A549 (cell line): Measurements from ENCODE around the gene STARD3NL. TPM values are rescaled to one million over a fixed set of nuclear protein-coding genes. Genes with fewer than 3 reads are reported as not detected.

Experiments
- ATAC-seq, 2 experiments: fragments of 200-7000 bp in 1 of 2; fragments of >200 bp in 1 of 2; cut with Nextera tagmentation in 1 of 2; cut with Tn5 transposase in 1 of 2; 3 replicates each; pipeline versions ENCODE4 v1.8.0 to v1.9.1; 2018 to 2020; ENCODE audit warnings: mild to moderate bottlenecking in 1 of 2, moderate library complexity in 1 of 2
- CTCF ChIA-PET: fragments of 300-600 bp; sonication (Branson Sonifier 250); formaldehyde crosslinking; extraction: SDS; loops from one replicate; lab custom pipeline; 2021; ENCODE audit warnings: antibody characterized with exemption, inconsistent platforms; lab: Yijun Ruan, JAX
- POLR2A ChIA-PET: fragments of 350-600 bp; formaldehyde crosslinking; extraction: SDS; loops from one replicate; lab custom pipeline; 2021; ENCODE audit warnings: antibody characterized with exemption, inconsistent platforms; lab: Yijun Ruan, JAX
- DNase-seq, 2 experiments: peaks; one replicate each; pipeline versions ENCODE4 v3.0.0 to v3.0.0-alpha.2; 2011 to 2016; ENCODE audit warnings: low read depth in 1 of 2, low spot score in 1 of 2
- FAIRE-seq: peaks from 2 replicates; lab custom pipeline; 2011; peaks lifted over from hg19 to GRCh38; lab: Jason Lieb, UNC
- H3K27ac ChIP-seq, 2 experiments: fragments of >200 bp; sonication (Bioruptor Twin); formaldehyde crosslinking; 3 replicates each; pipeline ENCODE4 v1.5.1; 2016 to 2017
- H3K4me1 ChIP-seq: fragments of >200 bp; sonication (Bioruptor Twin); formaldehyde crosslinking; 3 replicates; pipeline ENCODE4 v1.6.1; 2016
- H3K4me2 ChIP-seq: fragments of >200 bp; sonication (Bioruptor Twin); formaldehyde crosslinking; 3 replicates; pipeline ENCODE4 v1.6.1; 2016
- H3K4me3 ChIP-seq: fragments of >200 bp; sonication (Bioruptor Twin); formaldehyde crosslinking; 3 replicates; pipeline ENCODE4 v1.5.1; 2016
- H3K9me3 ChIP-seq: fragments of >200 bp; sonication (Bioruptor Twin); formaldehyde crosslinking; 3 replicates; pipeline ENCODE4 v1.6.1; 2016
- CBX2 ChIP-seq: fragments of 200-600 bp; sonication (generic); IDR thresholded peaks from 2 replicates; pipeline ENCODE4 v1.6.1; 2016; ENCODE audit warnings: low read depth, mild to moderate bottlenecking, borderline replicate concordance
- CHD4 ChIP-seq: fragments of 200-600 bp; sonication (generic); IDR thresholded peaks from 2 replicates; pipeline ENCODE4 v1.6.1; 2016; ENCODE audit warnings: antibody characterized with exemption, mild to moderate bottlenecking, borderline replicate concordance
- EHMT2 ChIP-seq: fragments of 200-600 bp; sonication (generic); IDR thresholded peaks from 2 replicates; pipeline ENCODE4 v1.6.1; 2016; ENCODE audit warnings: antibody characterized with exemption, low read depth, mild to moderate bottlenecking, moderate library complexity
- FOSL2 ChIP-seq, 2 experiments: fragments of 450-650 bp in 1 of 2; fragments of >200 bp in 1 of 2; sonication (Bioruptor Twin) in 1 of 2; formaldehyde crosslinking; IDR thresholded peaks; 2 replicates each; pipeline versions ENCODE4 v1.5.0 to v1.6.1; 2016 to 2020; ENCODE audit warnings: mild to moderate bottlenecking in 1 of 2, moderate library complexity in 1 of 2
- JUN ChIP-seq, 2 experiments: fragments of >200 bp; sonication (Bioruptor Twin); formaldehyde crosslinking; IDR thresholded peaks; 2 replicates in 1 of 2; 3 replicates in 1 of 2; pipeline ENCODE4 v1.6.1; 2016 to 2017
- JUNB ChIP-seq: fragments of >200 bp; sonication (Bioruptor Twin); formaldehyde crosslinking; IDR thresholded peaks from 2 replicates; pipeline ENCODE4 v1.6.1; 2016
- KDM5A ChIP-seq: fragments of 200-600 bp; sonication (generic); IDR thresholded peaks from 2 replicates; pipeline ENCODE4 v1.6.1; 2016; ENCODE audit warnings: antibody characterized with exemption, mild to moderate bottlenecking
- MAFK ChIP-seq: fragments of 450-650 bp; IDR thresholded peaks from 2 replicates; pipeline ENCODE4 v1.6.1; 2014; ENCODE audit not compliant: partially characterized antibody
- MAX ChIP-seq: IDR thresholded peaks from 2 replicates; pipeline ENCODE4 v1.6.1; 2012
- NFE2L2 ChIP-seq: fragments of 150-350 bp; conservative IDR thresholded peaks from 2 replicates; pipeline ENCODE4 v1.6.1; 2014; ENCODE audit warnings: low read length
- NPAS2 ChIP-seq: fragments of 250-450 bp; sonication (Bioruptor Pico); IDR thresholded peaks from 2 replicates; pipeline ENCODE4 v1.8.0; 2022; ENCODE audit warnings: mild to moderate bottlenecking, moderate library complexity, borderline replicate concordance
- POLR2A ChIP-seq: IDR thresholded peaks from 2 replicates; pipeline ENCODE4 v1.6.1; 2012; ENCODE audit warnings: mild to moderate bottlenecking, low read length
- RAD21 ChIP-seq, 2 experiments: fragments of >200 bp in 1 of 2; sonication (Bioruptor Twin) in 1 of 2; formaldehyde crosslinking in 1 of 2; IDR thresholded peaks in 1 of 2; conservative IDR thresholded peaks in 1 of 2; 2 replicates in 1 of 2; 3 replicates in 1 of 2; pipeline ENCODE4 v1.6.1; 2012 to 2018; ENCODE audit warnings: inconsistent platforms in 1 of 2
- RARB ChIP-seq: fragments of 250-450 bp; sonication (Bioruptor Pico); IDR thresholded peaks from 2 replicates; pipeline ENCODE4 v1.8.0; 2021; ENCODE audit warnings: mild to moderate bottlenecking, moderate library complexity
- RCOR1 ChIP-seq: fragments of 150-350 bp; IDR thresholded peaks from 2 replicates; pipeline ENCODE4 v1.6.1; 2014; ENCODE audit warnings: antibody characterized with exemption, low read length, low read depth
- SMC3 ChIP-seq: fragments of >200 bp; sonication (Bioruptor Twin); formaldehyde crosslinking; IDR thresholded peaks from 3 replicates; pipeline ENCODE4 v1.6.1; 2018; ENCODE audit warnings: inconsistent platforms
- SREBF2 ChIP-seq: fragments of 450-650 bp; IDR thresholded peaks from 2 replicates; pipeline ENCODE4 v1.6.1; 2014; ENCODE audit warnings: mild to moderate bottlenecking, moderate library complexity
- ZFP36 ChIP-seq: fragments of 450-650 bp; IDR thresholded peaks from 2 replicates; pipeline ENCODE4 v1.6.1; 2014; ENCODE audit warnings: borderline replicate concordance; ENCODE audit not compliant: partially characterized antibody
- WGBS: methylation state at CpG from one replicate; pipeline ENCODE4 v1.1.6; 2017; ENCODE audit errors: missing lambda C conversion rate; 5-methylcytosine and 5-hydroxymethylcytosine counted together
- polyA plus RNA-seq, 4 experiments: library from polyadenylated mRNA; depleted of rRNA in 3 of 4; stranded (reverse); fragments of >200 nt; fragmentation: RNase III in 1 of 4; extraction: RNeasy Plus Mini Kit Qiagen cat#74134 plus additional on column Dnase treatment in 1 of 4; gene quantifications; 2 replicates in 3 of 4; 3 replicates in 1 of 4; pipeline ENCODE4 v1.2.3, GENCODE V29; 2011 to 2017
- TF ChIP-seq, protein P1 (sequence below): fragments of >200 bp; sonication (Bioruptor Twin); formaldehyde crosslinking; IDR thresholded peaks from 3 replicates; pipeline ENCODE4 v1.6.1; 2016
- TF ChIP-seq, protein P2 (sequence below): IDR thresholded peaks from 2 replicates; pipeline ENCODE4 v1.6.1; 2012; ENCODE audit warnings: low read depth, borderline replicate concordance
- TF ChIP-seq, protein P3 (sequence below): fragments of >200 bp; sonication (Bioruptor Twin); formaldehyde crosslinking; IDR thresholded peaks from 3 replicates; pipeline ENCODE4 v1.5.1; 2016
- TF ChIP-seq, protein P4 (sequence below): fragments of 250-450 bp; sonication (Bioruptor Pico); IDR thresholded peaks from 2 replicates; pipeline ENCODE4 v1.5.0; 2020; ENCODE audit warnings: low read depth, mild to moderate bottlenecking, moderate library complexity
- TF ChIP-seq, protein P5 (sequence below): fragments of 250-450 bp; sonication (Bioruptor Pico); IDR thresholded peaks from 2 replicates; pipeline ENCODE4 v1.5.0; 2021; ENCODE audit warnings: mild to moderate bottlenecking, moderate library complexity, borderline replicate concordance

The STARD3NL gene
- polyA plus RNA-seq, 2 of the 4 experiments (the other 2 are of a cell fraction) = 57.9 to 104 TPM

GRCh38 chr7:38192327-38192726 lies 14.3 kb downstream of the STARD3NL start:
- DNase-seq (no peak), FAIRE-seq (no peak), ATAC-seq (no peak)
- H3K4me3 ChIP-seq = no peak overlapping the region
- H3K9me3 ChIP-seq = peaks cover 12% of the 10 kb centered on the region; the same call in 2 of the 3 replicates
- WGBS = 89% methylated on average over 2 of the region's 2 CpGs
- H3K4me2 ChIP-seq = no peak overlapping the region
- no peak overlapping the region for H3K27ac ChIP-seq
- TF ChIP-seq POLR2A (no peak), FOSL2 (IDR thresholded peaks at IDR 0.05) (no peak), FOSL2 (CRISPR knock-in tag; IDR thresholded peaks at IDR 0.05) (no peak), SREBF2 (no peak), MAX (no peak), EHMT2 (no peak), RCOR1 (no peak), KDM5A (no peak), NFE2L2 (no peak), CBX2 (no peak), JUN (IDR thresholded peaks at IDR 0.05) (no peak), CHD4 (no peak), NPAS2 (CRISPR knock-in tag) (no peak)
- TF ChIP-seq, protein P1, sequence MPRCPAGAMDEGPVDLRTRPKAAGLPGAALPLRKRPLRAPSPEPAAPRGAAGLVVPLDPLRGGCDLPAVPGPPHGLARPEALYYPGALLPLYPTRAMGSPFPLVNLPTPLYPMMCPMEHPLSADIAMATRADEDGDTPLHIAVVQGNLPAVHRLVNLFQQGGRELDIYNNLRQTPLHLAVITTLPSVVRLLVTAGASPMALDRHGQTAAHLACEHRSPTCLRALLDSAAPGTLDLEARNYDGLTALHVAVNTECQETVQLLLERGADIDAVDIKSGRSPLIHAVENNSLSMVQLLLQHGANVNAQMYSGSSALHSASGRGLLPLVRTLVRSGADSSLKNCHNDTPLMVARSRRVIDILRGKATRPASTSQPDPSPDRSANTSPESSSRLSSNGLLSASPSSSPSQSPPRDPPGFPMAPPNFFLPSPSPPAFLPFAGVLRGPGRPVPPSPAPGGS = no peak
- TF ChIP-seq, protein P2, sequence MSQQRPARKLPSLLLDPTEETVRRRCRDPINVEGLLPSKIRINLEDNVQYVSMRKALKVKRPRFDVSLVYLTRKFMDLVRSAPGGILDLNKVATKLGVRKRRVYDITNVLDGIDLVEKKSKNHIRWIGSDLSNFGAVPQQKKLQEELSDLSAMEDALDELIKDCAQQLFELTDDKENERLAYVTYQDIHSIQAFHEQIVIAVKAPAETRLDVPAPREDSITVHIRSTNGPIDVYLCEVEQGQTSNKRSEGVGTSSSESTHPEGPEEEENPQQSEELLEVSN = no peak
- TF ChIP-seq, protein P3, sequence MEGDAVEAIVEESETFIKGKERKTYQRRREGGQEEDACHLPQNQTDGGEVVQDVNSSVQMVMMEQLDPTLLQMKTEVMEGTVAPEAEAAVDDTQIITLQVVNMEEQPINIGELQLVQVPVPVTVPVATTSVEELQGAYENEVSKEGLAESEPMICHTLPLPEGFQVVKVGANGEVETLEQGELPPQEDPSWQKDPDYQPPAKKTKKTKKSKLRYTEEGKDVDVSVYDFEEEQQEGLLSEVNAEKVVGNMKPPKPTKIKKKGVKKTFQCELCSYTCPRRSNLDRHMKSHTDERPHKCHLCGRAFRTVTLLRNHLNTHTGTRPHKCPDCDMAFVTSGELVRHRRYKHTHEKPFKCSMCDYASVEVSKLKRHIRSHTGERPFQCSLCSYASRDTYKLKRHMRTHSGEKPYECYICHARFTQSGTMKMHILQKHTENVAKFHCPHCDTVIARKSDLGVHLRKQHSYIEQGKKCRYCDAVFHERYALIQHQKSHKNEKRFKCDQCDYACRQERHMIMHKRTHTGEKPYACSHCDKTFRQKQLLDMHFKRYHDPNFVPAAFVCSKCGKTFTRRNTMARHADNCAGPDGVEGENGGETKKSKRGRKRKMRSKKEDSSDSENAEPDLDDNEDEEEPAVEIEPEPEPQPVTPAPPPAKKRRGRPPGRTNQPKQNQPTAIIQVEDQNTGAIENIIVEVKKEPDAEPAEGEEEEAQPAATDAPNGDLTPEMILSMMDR = no peak
- TF ChIP-seq, protein P4, sequence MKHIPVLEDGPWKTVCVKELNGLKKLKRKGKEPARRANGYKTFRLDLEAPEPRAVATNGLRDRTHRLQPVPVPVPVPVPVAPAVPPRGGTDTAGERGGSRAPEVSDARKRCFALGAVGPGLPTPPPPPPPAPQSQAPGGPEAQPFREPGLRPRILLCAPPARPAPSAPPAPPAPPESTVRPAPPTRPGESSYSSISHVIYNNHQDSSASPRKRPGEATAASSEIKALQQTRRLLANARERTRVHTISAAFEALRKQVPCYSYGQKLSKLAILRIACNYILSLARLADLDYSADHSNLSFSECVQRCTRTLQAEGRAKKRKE (CRISPR knock-in tag) = no peak
- ChIA-PET CTCF (no interaction called here), POLR2A (no interaction called here)
- H3K4me1 ChIP-seq = peaks cover 38% of the 10 kb centered on the region

DNA sequence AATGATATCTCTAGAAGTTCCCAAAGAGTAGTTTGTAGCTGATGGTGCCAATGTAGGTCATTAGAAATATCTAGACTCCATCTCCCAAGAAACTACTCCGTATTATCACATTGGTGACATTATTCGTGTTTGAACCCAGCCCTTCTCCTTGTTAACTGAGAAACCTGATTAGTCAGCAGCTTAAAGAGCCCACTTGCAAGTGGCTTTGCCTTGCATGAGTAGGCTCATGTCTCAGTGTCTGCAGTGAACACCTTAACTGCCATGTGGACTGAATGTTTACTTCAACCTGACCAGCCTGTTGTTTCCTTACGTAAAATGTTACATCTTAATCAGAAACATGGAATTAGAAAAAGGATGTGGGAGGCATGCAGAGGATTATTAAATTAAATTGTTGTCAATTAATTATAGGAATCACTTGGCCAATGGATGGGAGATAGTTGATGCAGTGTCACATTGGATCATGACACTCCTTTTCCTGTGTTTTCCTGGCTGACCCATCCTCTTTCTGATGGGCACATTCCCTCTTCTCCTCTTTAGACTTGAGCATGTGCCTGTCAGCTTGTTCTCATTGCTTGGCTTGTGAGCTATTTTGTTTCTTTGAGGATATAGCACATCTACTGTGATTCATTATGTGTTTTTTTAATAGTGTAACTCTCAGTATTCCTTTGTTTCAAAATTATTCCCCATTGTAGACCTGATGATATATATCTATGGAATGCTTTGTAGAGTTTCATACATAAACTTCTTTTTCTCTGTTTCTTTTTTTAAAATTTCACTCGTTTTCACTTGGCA lies 18.0 kb downstream of the STARD3NL start:
- POLR2A ChIA-PET = interaction anchor here (1.4 to 2.9 kb wide), 2 partner anchors 18 to 22 kb away, joined by 3 to 22 read pairs; partner anchors contain the start of gene STARD3NL
- WGBS = 59% methylated on average over 4 of the region's 4 CpGs
- FAIRE-seq = no peak
- Histone ChIP-seq H3K4me1 (peaks cover 38% of the 10 kb centered on the region), H3K4me3 (no peak overlapping the region), H3K9me3 (peaks cover 12% of the 10 kb centered on the region; the same call in 2 of the 3 replicates), H3K4me2 (peak overlapping the region; percentile 50), H3K27ac (peak overlapping the region; percentile 53 to 78)
- peak in 1 of 2 experiments; percentile 20 for DNase-seq
- TF ChIP-seq JUNB (peak; percentile 31; the same call in 1 of the 2 replicates), RARB (CRISPR knock-in tag) (no peak), ZFP36 (no peak), MAFK (peak; percentile 73), MAX (peak; percentile 42; the same call in 1 of the 2 replicates), RAD21 (conservative IDR thresholded peaks at IDR 0.05 in 1 of 2, IDR thresholded peaks at IDR 0.05 in 1 of 2) (no peak), SMC3 (no peak)
- TF ChIP-seq, protein P5, sequence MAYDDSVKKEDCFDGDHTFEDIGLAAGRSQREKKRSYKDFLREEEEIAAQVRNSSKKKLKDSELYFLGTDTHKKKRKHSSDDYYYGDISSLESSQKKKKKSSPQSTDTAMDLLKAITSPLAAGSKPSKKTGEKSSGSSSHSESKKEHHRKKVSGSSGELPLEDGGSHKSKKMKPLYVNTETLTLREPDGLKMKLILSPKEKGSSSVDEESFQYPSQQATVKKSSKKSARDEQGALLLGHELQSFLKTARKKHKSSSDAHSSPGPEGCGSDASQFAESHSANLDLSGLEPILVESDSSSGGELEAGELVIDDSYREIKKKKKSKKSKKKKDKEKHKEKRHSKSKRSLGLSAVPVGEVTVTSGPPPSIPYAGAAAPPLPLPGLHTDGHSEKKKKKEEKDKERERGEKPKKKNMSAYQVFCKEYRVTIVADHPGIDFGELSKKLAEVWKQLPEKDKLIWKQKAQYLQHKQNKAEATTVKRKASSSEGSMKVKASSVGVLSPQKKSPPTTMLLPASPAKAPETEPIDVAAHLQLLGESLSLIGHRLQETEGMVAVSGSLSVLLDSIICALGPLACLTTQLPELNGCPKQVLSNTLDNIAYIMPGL = no peak
- TF ChIP-seq, protein P3 = no peak
- TF ChIP-seq, protein P2 = no peak
- CTCF ChIA-PET = interaction anchor here (1.0 to 6.8 kb wide), 6 partner anchors 16 to 294 kb away, joined by 3 to 50 read pairs (median 10); no protein-coding TSS in a partner anchor
- ATAC-seq = peak; percentile 52 to 66; a peak in 4 of 6 replicates
